ENCODE results near the gene IRF2BP1.

Gene IRF2BP1

GRCh38 chr19:45860359-45861259, 25.3 kb downstream of the IRF2BP1 start:
- no peak for DNase-seq

DNA sequence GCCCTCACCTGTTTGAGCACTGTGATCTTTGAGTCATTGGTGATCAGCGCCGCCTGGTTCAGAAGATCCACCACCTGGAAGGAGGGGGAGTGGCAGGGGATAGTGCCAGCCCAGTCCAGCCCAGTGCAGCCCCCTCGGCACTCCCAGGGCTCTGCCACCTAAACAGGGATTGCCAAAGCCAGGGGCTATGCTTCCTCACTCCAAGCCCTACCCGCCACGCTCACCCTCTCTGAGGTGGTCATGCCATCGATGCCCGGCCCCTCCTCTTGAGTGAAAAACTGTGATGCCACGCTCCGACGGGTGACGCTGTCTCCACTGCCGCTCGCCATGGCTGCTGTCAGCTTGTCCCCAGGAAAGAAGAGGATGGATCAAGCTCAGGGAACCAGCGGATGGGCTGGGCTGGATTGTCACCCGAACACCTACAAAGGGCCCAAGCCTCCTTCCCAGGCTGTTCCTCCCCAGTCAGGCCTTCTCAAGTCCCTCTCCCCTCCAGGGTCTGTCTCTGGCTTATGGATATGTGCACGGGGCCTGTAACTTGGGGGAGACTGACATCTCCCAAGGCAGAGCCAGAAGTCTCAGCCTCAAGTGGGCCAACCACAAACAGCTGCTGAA, 31.7 kb downstream of the IRF2BP1 start:
- DNase-seq = no peak

DNA sequence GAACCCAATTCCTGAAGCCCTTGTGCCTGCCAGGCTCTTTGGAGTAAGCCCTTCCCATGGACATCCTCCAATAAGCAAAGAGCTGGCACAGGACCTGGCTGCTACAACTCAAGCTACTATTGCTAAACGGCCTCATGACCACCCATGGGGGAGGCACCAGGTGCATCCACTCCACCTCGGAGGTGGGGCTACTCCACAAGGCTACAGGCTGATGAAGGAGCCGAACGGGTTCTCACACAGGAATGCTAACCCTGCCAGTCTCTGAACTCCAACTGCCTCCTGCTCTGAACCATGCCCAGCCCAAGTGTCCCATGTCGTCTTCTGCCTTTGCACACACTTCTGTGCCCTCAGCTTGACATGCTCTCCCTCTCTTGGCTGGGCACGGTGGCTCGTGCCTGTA, 33.0 kb downstream of the IRF2BP1 start:
- DNase-seq = no peak

DNA sequence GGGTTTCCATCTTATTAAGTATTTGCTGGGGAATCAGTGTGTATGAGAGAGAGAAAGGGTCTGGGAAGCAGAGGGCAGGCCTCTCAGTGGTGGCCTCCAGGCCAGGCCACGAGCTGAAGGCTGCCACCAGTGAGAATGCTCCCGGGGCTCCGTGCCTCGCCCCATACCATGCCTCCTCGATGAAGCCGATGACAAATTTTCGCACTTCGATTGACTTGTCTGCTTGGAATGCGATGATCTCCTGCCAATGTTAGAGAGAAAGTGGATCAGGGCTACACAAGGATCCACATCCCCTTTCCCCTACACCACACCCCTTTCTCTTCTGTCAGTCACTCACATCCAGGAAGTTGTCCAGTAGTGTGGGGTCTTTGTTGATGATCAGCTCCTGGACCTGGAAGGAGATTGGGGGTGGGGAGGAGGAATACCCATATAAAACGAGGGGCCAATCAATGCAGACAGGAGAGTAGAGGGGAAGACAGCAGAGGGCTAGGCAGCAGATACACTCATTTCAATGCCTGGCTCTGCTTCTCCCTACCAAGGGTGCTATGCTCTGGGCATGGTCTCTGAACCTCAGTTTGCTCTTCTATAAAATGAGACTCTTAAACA, 33.7 kb downstream of the IRF2BP1 start:
- DNase-seq = no peak

DNA sequence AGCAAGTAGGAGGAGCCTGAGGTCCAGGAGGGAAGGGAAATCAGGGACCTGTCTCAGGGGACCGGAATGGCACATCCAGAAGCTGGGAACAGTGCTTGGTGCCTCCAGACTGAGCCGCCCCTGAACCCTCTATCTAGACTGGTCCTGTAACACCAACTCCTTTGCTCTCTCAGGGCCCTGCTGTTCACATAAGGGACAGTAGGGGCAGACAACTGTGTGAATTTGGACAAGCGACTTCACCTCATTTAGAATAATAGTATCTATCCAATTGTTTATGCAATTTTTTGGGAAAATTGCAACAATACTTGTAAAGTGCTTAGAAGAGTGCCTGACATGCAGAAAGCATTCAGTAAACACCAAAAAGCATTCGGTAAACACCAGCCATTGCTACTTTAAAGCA, 37.0 kb downstream of the IRF2BP1 start:
- DNase-seq = no peak

GRCh38 chr19:45847663-45848062, 38.3 kb downstream of the IRF2BP1 start:
- DNase-seq = no peak

GRCh38 chr19:45842198-45842597, 43.7 kb downstream of the IRF2BP1 start:
- DNase-seq = no peak

DNA sequence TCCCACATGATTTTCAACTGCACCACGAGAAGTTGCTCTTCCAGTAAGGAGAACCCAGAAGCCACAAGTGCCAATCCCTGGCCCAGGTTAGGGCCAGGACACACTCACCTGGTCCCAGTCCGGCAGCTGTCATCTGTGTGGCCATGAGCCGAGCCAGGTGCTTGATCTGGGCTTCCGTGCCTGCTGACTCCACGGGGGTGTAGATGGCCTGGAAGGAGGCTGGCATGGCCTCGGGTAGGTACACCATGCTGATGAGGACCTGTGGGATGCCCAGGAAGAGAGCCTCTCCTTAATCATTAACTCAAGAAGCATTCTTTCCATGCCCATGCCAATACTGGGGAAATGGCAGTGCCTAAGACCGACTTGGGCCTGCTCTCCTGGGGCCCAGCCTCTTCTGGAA, 51.0 kb downstream of the IRF2BP1 start:
- DNase-seq = no peak
